Panc1 (cell line): ENCODE results near the gene ZCCHC7. TPM values are rescaled to one million over a fixed set of nuclear protein-coding genes. Genes with fewer than 3 reads are reported as not detected.

Experiments used
- ATAC-seq: fragments of 200-7000 bp; cut with Tn5 transposase; 2 replicates; pipeline ENCODE4 v1.9.1; 2020; ENCODE audit warnings: mild to moderate bottlenecking, moderate library complexity
- BruUV-seq: library from RNA; stranded (reverse); fragments of 400-500 nt; replicated peaks from 2 replicates; lab custom pipeline; 2021; lab: Mats Ljungman, UMichigan
- CTCF ChIA-PET: fragments of 300-600 bp; sonication (Branson Sonifier 250); formaldehyde crosslinking; loops from one replicate; lab custom pipeline; 2022; ENCODE audit warnings: antibody characterized with exemption; lab: Charles Lee
- POLR2A ChIA-PET: fragments of 300-600 bp; sonication (Branson Sonifier 250); formaldehyde crosslinking; loops from one replicate; lab custom pipeline; 2022; ENCODE audit warnings: antibody characterized with exemption; lab: Charles Lee
- DNase-seq: peaks from one replicate; pipeline ENCODE4 v3.0.0-alpha.2; 2010; ENCODE audit warnings: low read depth, low spot score
- H3K27ac ChIP-seq: 2 replicates; pipeline ENCODE4 v1.5.1; 2011; ENCODE audit warnings: mild to moderate bottlenecking, low read length, inconsistent platforms
- H3K27me3 ChIP-seq: fragments of 200-500 bp; sonication (Bioruptor generic); 2 replicates; pipeline ENCODE4 v1.6.0; 2014; ENCODE audit warnings: low read length, inconsistent platforms; ENCODE audit not compliant: control insufficient read depth, insufficient read depth
- H3K36me3 ChIP-seq: fragments of 200-500 bp; sonication (Bioruptor generic); 2 replicates; pipeline ENCODE4 v1.5.1; 2014; ENCODE audit warnings: inconsistent platforms, mild to moderate bottlenecking, low read length, moderate library complexity; ENCODE audit not compliant: control insufficient read depth, insufficient read depth
- H3K4me1 ChIP-seq: 2 replicates; pipeline ENCODE4 v1.5.1; 2011; ENCODE audit warnings: inconsistent platforms, mild to moderate bottlenecking, low read length, moderate library complexity; ENCODE audit not compliant: control insufficient read depth, insufficient read depth
- H3K4me3 ChIP-seq, 2 experiments: 2 replicates each; pipeline ENCODE4 v1.5.1; 2011 to 2012; ENCODE audit warnings: low read depth in 2 of 2, low read length in 2 of 2, mild to moderate bottlenecking in 2 of 2, inconsistent platforms in 1 of 2, moderate library complexity in 1 of 2
- H3K9me3 ChIP-seq: fragments of 200-500 bp; sonication (Bioruptor generic); 2 replicates; pipeline ENCODE4 v1.5.1; 2014; ENCODE audit warnings: low read depth, mild to moderate bottlenecking, inconsistent platforms, low read length, moderate library complexity; ENCODE audit not compliant: control insufficient read depth, insufficient read depth
- POLR2AphosphoS5 ChIP-seq: IDR thresholded peaks from 2 replicates; pipeline ENCODE4 v1.6.1; 2012; ENCODE audit warnings: mild to moderate bottlenecking, low read depth, low read length, moderate library complexity
- SIN3A ChIP-seq: IDR thresholded peaks from 2 replicates; pipeline ENCODE4 v1.6.1; 2012; ENCODE audit warnings: low read depth, mild to moderate bottlenecking, low read length, moderate library complexity, borderline replicate concordance; ENCODE audit not compliant: insufficient read depth
- TCF7L2 ChIP-seq: IDR thresholded peaks from 2 replicates; pipeline ENCODE4 v1.6.1; 2011; ENCODE audit warnings: mild to moderate bottlenecking, low read depth, low read length, inconsistent platforms
- in situ Hi-C: cut with HindIII; loops from 2 replicates; pipeline ENCODE4 v1.10.0; 2016; ENCODE audit warnings: low sequenced_read_pairs, low pct_unique_long_range_greater_than_20kb
- intact Hi-C: fragments of 100-400 bp; cut with micrococcal nuclease; formaldehyde crosslinking; loops from one replicate; pipeline ENCODE4 v1.10.0; 2022; ENCODE audit not compliant: unreplicated experiment
- total RNA-seq: library from RNA; stranded (reverse); gene quantifications from one replicate; pipeline ENCODE4 v1.2.1, GENCODE V29; 2021; ENCODE audit not compliant: unreplicated experiment
- TF ChIP-seq, protein P1 (sequence below): fragments of 450-650 bp; IDR thresholded peaks from 2 replicates; pipeline ENCODE4 v1.5.1; 2017; ENCODE audit warnings: mild to moderate bottlenecking
- TF ChIP-seq, protein P2 (sequence below), 2 experiments: IDR thresholded peaks; 2 replicates each; pipeline ENCODE4 v1.6.1; 2011 to 2012; ENCODE audit warnings: low read depth in 2 of 2, control low read depth in 1 of 2, low read length in 1 of 2, mild to moderate bottlenecking in 1 of 2, moderate library complexity in 1 of 2; ENCODE audit not compliant: insufficient read depth in 1 of 2

The ZCCHC7 gene
- total RNA-seq, 1 experiment from 2014 or later = 43.7 TPM

DNA sequence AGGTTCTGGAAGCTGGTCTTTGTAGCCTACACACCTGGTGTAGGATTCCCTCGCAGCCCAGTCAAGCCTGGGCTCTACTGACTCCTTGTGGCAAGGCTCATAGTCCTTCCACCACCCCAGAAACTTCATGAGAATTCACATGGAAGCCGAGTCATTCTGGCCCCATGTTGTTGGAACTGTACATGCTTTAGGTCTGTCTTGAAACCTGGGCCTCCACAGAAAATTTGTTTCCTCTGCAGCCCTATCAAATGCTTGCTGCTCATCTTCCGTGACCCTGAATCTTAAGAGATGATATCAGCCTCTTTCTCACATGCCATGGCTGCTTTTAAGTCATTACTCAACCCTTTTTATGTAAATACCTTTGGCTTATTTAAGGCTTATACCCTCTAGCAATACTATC lies 188.8 kb downstream of the ZCCHC7 start:
- intact Hi-C loops = no loop called here
- Histone ChIP-seq H3K27me3 (no peaks in the 10 kb centered on the region), H3K36me3 (no peaks in the 10 kb centered on the region), H3K4me3 (no peak overlapping the region), H3K4me1 (no peaks in the 10 kb centered on the region), H3K9me3 (no peaks in the 10 kb centered on the region), H3K27ac (no peak overlapping the region)
- in situ Hi-C loops = no loop called here
- no TSS peak for BruUV-seq
- ATAC-seq (peak; percentile 85), DNase-seq (no peak)
- POLR2A ChIA-PET = no interaction called here
- CTCF ChIA-PET = no interaction called here
- TF ChIP-seq, protein P1, sequence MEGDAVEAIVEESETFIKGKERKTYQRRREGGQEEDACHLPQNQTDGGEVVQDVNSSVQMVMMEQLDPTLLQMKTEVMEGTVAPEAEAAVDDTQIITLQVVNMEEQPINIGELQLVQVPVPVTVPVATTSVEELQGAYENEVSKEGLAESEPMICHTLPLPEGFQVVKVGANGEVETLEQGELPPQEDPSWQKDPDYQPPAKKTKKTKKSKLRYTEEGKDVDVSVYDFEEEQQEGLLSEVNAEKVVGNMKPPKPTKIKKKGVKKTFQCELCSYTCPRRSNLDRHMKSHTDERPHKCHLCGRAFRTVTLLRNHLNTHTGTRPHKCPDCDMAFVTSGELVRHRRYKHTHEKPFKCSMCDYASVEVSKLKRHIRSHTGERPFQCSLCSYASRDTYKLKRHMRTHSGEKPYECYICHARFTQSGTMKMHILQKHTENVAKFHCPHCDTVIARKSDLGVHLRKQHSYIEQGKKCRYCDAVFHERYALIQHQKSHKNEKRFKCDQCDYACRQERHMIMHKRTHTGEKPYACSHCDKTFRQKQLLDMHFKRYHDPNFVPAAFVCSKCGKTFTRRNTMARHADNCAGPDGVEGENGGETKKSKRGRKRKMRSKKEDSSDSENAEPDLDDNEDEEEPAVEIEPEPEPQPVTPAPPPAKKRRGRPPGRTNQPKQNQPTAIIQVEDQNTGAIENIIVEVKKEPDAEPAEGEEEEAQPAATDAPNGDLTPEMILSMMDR = peak; percentile 76
- TF ChIP-seq, protein P2, sequence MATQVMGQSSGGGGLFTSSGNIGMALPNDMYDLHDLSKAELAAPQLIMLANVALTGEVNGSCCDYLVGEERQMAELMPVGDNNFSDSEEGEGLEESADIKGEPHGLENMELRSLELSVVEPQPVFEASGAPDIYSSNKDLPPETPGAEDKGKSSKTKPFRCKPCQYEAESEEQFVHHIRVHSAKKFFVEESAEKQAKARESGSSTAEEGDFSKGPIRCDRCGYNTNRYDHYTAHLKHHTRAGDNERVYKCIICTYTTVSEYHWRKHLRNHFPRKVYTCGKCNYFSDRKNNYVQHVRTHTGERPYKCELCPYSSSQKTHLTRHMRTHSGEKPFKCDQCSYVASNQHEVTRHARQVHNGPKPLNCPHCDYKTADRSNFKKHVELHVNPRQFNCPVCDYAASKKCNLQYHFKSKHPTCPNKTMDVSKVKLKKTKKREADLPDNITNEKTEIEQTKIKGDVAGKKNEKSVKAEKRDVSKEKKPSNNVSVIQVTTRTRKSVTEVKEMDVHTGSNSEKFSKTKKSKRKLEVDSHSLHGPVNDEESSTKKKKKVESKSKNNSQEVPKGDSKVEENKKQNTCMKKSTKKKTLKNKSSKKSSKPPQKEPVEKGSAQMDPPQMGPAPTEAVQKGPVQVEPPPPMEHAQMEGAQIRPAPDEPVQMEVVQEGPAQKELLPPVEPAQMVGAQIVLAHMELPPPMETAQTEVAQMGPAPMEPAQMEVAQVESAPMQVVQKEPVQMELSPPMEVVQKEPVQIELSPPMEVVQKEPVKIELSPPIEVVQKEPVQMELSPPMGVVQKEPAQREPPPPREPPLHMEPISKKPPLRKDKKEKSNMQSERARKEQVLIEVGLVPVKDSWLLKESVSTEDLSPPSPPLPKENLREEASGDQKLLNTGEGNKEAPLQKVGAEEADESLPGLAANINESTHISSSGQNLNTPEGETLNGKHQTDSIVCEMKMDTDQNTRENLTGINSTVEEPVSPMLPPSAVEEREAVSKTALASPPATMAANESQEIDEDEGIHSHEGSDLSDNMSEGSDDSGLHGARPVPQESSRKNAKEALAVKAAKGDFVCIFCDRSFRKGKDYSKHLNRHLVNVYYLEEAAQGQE (IDR thresholded peaks at IDR 0.05; ENCODE audit: insufficient read depth in 1 of 2, low read depth in 2 of 2, low read length in 1 of 2) = no peak
- no peak for TF ChIP-seq POLR2AphosphoS5

DNA sequence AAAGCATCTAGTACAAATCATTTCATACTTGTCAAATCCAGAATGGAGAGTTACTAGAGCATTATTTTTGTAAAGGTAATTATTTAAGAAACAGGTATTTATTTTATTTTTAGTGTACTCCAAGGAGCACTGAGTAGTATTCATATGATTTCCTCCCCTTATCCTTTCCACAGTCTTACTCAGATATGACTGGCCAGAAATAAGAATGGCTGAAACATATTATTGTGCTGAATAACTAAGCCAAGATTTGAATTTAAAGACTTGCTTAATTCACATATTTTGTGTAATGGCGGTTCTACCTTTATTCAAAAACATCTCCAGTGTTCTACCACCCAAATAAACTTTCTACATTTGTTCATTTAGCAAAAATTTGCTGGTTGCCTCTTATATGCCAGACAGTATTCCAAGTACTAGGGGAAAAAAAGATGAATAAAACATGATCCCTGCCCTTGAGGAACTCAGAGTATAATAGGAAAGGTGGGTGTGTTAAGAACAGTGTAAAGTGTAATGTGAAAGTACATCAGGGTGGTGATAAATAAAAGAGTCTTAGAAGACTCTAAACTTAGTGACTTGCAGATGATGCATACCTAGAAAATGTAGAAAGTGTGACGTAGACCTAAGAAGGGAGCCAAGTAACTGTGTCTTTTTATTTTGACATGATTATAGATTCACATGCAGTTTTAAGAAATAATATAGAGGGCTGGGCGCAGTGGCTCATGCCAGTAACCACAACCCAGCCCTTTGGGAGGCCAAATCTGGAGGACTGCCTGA lies 191.7 kb downstream of the ZCCHC7 start:
- Histone ChIP-seq H3K9me3 (no peaks in the 10 kb centered on the region), H3K27ac (no peak overlapping the region), H3K4me3 (no peak overlapping the region), H3K36me3 (no peaks in the 10 kb centered on the region), H3K4me1 (no peaks in the 10 kb centered on the region), H3K27me3 (no peaks in the 10 kb centered on the region)
- no peak for TF ChIP-seq POLR2AphosphoS5
- no peak for TF ChIP-seq SIN3A
- no peak for TF ChIP-seq TCF7L2
- TF ChIP-seq, protein P1 = no peak
- TF ChIP-seq, protein P2 (IDR thresholded peaks at IDR 0.05; ENCODE audit: insufficient read depth in 1 of 2, low read depth in 2 of 2, low read length in 1 of 2) = no peak
- BruUV-seq = no TSS peak
- intact Hi-C loops = no loop called here
- no peak for DNase-seq
- ChIA-PET POLR2A (no interaction called here), CTCF (no interaction called here)
- ATAC-seq = no peak
- in situ Hi-C loops = no loop called here
